K562 (cell line): ENCODE measurements around the gene CFAP58. TPM values are rescaled to one million over a fixed set of nuclear protein-coding genes. Genes with fewer than 3 reads are reported as not detected.

Experiments
- ATAC-seq: fragments of 200-7000 bp; cut with Tn5 transposase; 3 replicates; pipeline ENCODE4 v1.9.1; 2020; ENCODE audit warnings: moderate library complexity
- BruUV-seq: library from RNA; stranded (reverse); fragments of 400-500 nt; replicated peaks from 2 replicates; lab custom pipeline; 2021; lab: Mats Ljungman, UMichigan
- CTCF ChIA-PET: fragments of 300-600 bp; formaldehyde crosslinking; extraction: SDS; loops from one replicate; lab custom pipeline; 2021; ENCODE audit warnings: low intra/inter-chr PET ratio; lab: Yijun Ruan, JAX
- POLR2A ChIA-PET: fragments of 300-600, 350-650 bp; sonication (Branson Sonifier 250); formaldehyde crosslinking; extraction: SDS; loops from one replicate; lab custom pipeline; 2021; ENCODE audit warnings: antibody characterized with exemption, inconsistent platforms; lab: Yijun Ruan, JAX
- DNase-seq, 4 experiments: peaks; one replicate each; pipeline versions ENCODE4 v3.0.0 to v3.0.0-alpha.2; 2011 to 2018; ENCODE audit warnings: low spot score in 3 of 4, mixed read lengths in 3 of 4; ENCODE audit errors: extremely low read depth in 1 of 4
- FAIRE-seq: peaks from 2 replicates; lab custom pipeline; 2011; peaks lifted over from hg19 to GRCh38; lab: Jason Lieb, UNC
- H2AFZ ChIP-seq: 2 replicates; pipeline ENCODE4 v1.6.0; 2011; ENCODE audit warnings: low read depth, low read length, control low read depth, inconsistent platforms
- H3K27ac ChIP-seq: fragments of 200-600 bp; 3 replicates; pipeline ENCODE4 v1.8.0; 2011; ENCODE audit warnings: low read depth, mild to moderate bottlenecking, control low read depth, inconsistent platforms, low read length, moderate library complexity, mixed read lengths; ENCODE audit errors: extremely low read depth
- H3K27me3 ChIP-seq, 2 experiments: fragments of 300-600 bp in 1 of 2; 2 replicates in 1 of 2; 3 replicates in 1 of 2; pipeline versions ENCODE4 v1.6.0 to v1.8.0; 2011; ENCODE audit warnings: inconsistent platforms in 2 of 2, low read length in 2 of 2, mild to moderate bottlenecking in 1 of 2, mixed read lengths in 1 of 2, moderate library complexity in 1 of 2; ENCODE audit not compliant: control insufficient read depth in 2 of 2, insufficient read depth in 2 of 2
- H3K36me3 ChIP-seq: fragments of 300-600 bp; 3 replicates; pipeline ENCODE4 v1.8.0; 2011; ENCODE audit warnings: mild to moderate bottlenecking, low read length, inconsistent platforms; ENCODE audit not compliant: control insufficient read depth, insufficient read depth
- H3K4me1 ChIP-seq, 2 experiments: fragments of 200-600 bp in 1 of 2; replicated peaks in 1 of 2; 2 replicates in 1 of 2; 3 replicates in 1 of 2; pipeline versions ENCODE4 v1.5.1 to v1.8.0; 2011; ENCODE audit warnings: inconsistent platforms in 2 of 2, low read length in 2 of 2, mild to moderate bottlenecking in 1 of 2, mixed read lengths in 1 of 2, moderate library complexity in 1 of 2; ENCODE audit not compliant: control insufficient read depth in 2 of 2, insufficient read depth in 2 of 2
- H3K4me2 ChIP-seq: 2 replicates; pipeline ENCODE4 v1.6.1; 2011; ENCODE audit warnings: low read length, control low read depth, inconsistent platforms, mixed read lengths; ENCODE audit not compliant: insufficient read depth
- H3K4me3 ChIP-seq: fragments of 200-600 bp; sonication (generic), shearing (Covaris generic); 2 replicates; pipeline ENCODE4 v1.5.1; 2016; ENCODE audit warnings: control low read depth, inconsistent platforms
- H3K79me2 ChIP-seq: fragments of 200-600 bp; 3 replicates; pipeline ENCODE4 v1.8.0; 2011; ENCODE audit warnings: low read length, inconsistent platforms; ENCODE audit not compliant: control insufficient read depth, insufficient read depth
- H3K9ac ChIP-seq, 2 experiments: 2 replicates each; pipeline versions ENCODE4 v1.6.0 to v1.6.1; 2011; ENCODE audit warnings: low read depth in 2 of 2, low read length in 2 of 2, control low read depth in 1 of 2, inconsistent platforms in 1 of 2, mild to moderate bottlenecking in 1 of 2, mixed read lengths in 1 of 2; ENCODE audit not compliant: insufficient read depth in 1 of 2
- H3K9me1 ChIP-seq: one replicate; pipeline ENCODE4 v1.6.0; 2011; ENCODE audit warnings: inconsistent platforms, mild to moderate bottlenecking, low read length, moderate library complexity; ENCODE audit not compliant: control insufficient read depth, insufficient read depth
- H3K9me3 ChIP-seq: replicated peaks from 2 replicates; pipeline ENCODE4 v1.5.1; 2011; ENCODE audit warnings: low read depth, low read length, inconsistent platforms; ENCODE audit not compliant: control insufficient read depth, insufficient read depth
- H4K20me1 ChIP-seq: replicated peaks from 2 replicates; pipeline ENCODE4 v1.6.1; 2011; ENCODE audit warnings: low read length, inconsistent platforms, mixed read lengths; ENCODE audit not compliant: control insufficient read depth, insufficient read depth
- ARNT ChIP-seq, 2 experiments: fragments of 450-650 bp; IDR thresholded peaks; 2 replicates each; pipeline ENCODE4 v1.6.1; 2016; ENCODE audit warnings: mild to moderate bottlenecking in 1 of 2
- CTCF ChIP-seq, 3 experiments: IDR thresholded peaks in 2 of 3; conservative IDR thresholded peaks in 1 of 3; 2 replicates each; pipeline ENCODE4 v1.5.1; 2011 to 2012; ENCODE audit warnings: low read length in 3 of 3, mild to moderate bottlenecking in 3 of 3, control low read depth in 2 of 3, improper control_type of control experiment in 1 of 3, inconsistent platforms in 1 of 3, low read depth in 1 of 3, mixed read lengths in 1 of 3, moderate library complexity in 1 of 3; ENCODE audit not compliant: insufficient read depth in 2 of 3
- EP300 ChIP-seq: IDR thresholded peaks from 2 replicates; pipeline ENCODE4 v1.6.1; 2012; ENCODE audit warnings: low read length, improper control_type of control experiment
- FOXK2 ChIP-seq, 2 experiments: fragments of 450-650 bp; IDR thresholded peaks in 1 of 2; conservative IDR thresholded peaks in 1 of 2; 2 replicates each; pipeline ENCODE4 v1.6.1; 2016; ENCODE audit warnings: low read depth in 2 of 2, mild to moderate bottlenecking in 1 of 2
- FOXM1 ChIP-seq, 2 experiments: fragments of 450-650 bp in 1 of 2; sonication (generic) in 1 of 2; formaldehyde crosslinking in 1 of 2; IDR thresholded peaks; 2 replicates each; pipeline versions ENCODE4 v1.6.1 to v1.9.0; 2017 to 2022; ENCODE audit warnings: low read depth in 2 of 2, mild to moderate bottlenecking in 2 of 2, missing genetic modification reagents in 1 of 2, moderate library complexity in 1 of 2
- SMARCC2 ChIP-seq: fragments of 450-650 bp; IDR thresholded peaks from 2 replicates; pipeline ENCODE4 v1.6.1; 2017; ENCODE audit warnings: antibody characterized with exemption, moderate library complexity, mild to moderate bottlenecking, low read depth
- SREBF1 ChIP-seq: fragments of 150-350 bp; IDR thresholded peaks from 2 replicates; pipeline ENCODE4 v1.6.1; 2014; ENCODE audit warnings: antibody characterized with exemption, low read depth, low read length, borderline replicate concordance
- USF2 ChIP-seq: sonication (generic); formaldehyde crosslinking; IDR thresholded peaks from 2 replicates; pipeline ENCODE4 v1.5.0; 2020; ENCODE audit warnings: missing genetic modification reagents
- WHSC1 ChIP-seq: IDR thresholded peaks from one replicate; pipeline ENCODE4 v1.6.1; 2012; ENCODE audit warnings: low read length, control low read depth, inconsistent platforms
- ZMIZ1 ChIP-seq, 2 experiments: fragments of 150-350 bp in 1 of 2; IDR thresholded peaks; 2 replicates each; pipeline ENCODE4 v1.6.1; 2012 to 2016; ENCODE audit warnings: low read depth in 2 of 2, low read length in 2 of 2, mild to moderate bottlenecking in 1 of 2, moderate library complexity in 1 of 2
- ZNF212 ChIP-seq: fragments of 450-650 bp; formaldehyde crosslinking; IDR thresholded peaks from 2 replicates; pipeline ENCODE4 v1.4.0; 2020; ENCODE audit warnings: mild to moderate bottlenecking
- WGBS: fragments of 100-300 bp; shearing (Covaris generic); methylation state at CpG from one replicate; pipeline ENCODE4 v1.1.6; 2016; ENCODE audit warnings: low coverage, mixed read lengths; ENCODE audit not compliant: insufficient coverage; ENCODE audit errors: missing lambda C conversion rate; 5-methylcytosine and 5-hydroxymethylcytosine counted together
- in situ Hi-C: fragments of 300-500 bp; cut with MboI; formaldehyde crosslinking; loops from 4 replicates; pipeline ENCODE4 v1.15.0; 2018; ENCODE audit warnings: inconsistent platforms, mixed read lengths
- intact Hi-C: fragments of 100-400 bp; cut with micrococcal nuclease; formaldehyde crosslinking; loops from 2 replicates; pipeline ENCODE4 v1.14.2; 2022
- polyA plus RNA-seq, 8 experiments: library from polyadenylated mRNA; depleted of rRNA in 4 of 8; stranded (reverse) in 5 of 8; unstranded in 3 of 8; fragments of >200 nt; fragmentation: Nextera tagmentation in 2 of 8; fragmentation: Illumina TruSeq in 1 of 8; extraction: Ambion mirVana in 2 of 8; extraction: Trizol in 1 of 8; gene quantifications; 2 replicates each; pipeline versions ENCODE4 v1.2.1 to v1.2.3, GENCODE V29; 2011 to 2014; ENCODE audit warnings: inconsistent platforms in 1 of 8, missing spikeins in 1 of 8
- total RNA-seq, 7 experiments: library from RNA; depleted of rRNA in 6 of 7; stranded (reverse); fragments of >200 nt in 6 of 7; fragmentation: Illumina TruSeq in 2 of 7; extraction: Trizol in 2 of 7; gene quantifications; 2 replicates each; pipeline versions ENCODE4 v1.2.1 to v1.2.3, GENCODE V29; 2011 to 2021; ENCODE audit warnings: low replicate concordance in 1 of 7

The CFAP58 gene
- total and polyA plus RNA-seq, 9 of the 15 experiments (the other 6 are each of a cell fraction or from before 2014, with no cell fraction given), result 0.08 to 2.0 (median 0.71) TPM

GRCh38 chr10:104318326-104318725, 35.3 kb upstream of the CFAP58 start:
- peaks cover 76% of the 10 kb centered on the region; the same call in 2 of the 3 replicates for H3K36me3 ChIP-seq
- H2AFZ ChIP-seq, result no peak overlapping the region
- H3K79me2 ChIP-seq, result peaks cover 98% of the 10 kb centered on the region
- H3K4me2 ChIP-seq, result no peak overlapping the region
- 83% methylated on average over 2 of the region's 5 CpGs for WGBS
- CTCF ChIA-PET, result no interaction called here
- H3K27ac ChIP-seq, result no peak overlapping the region
- no peak for DNase-seq
- no peak overlapping the region for H3K4me3 ChIP-seq
- intact Hi-C loops, result no loop called here
- POLR2A ChIA-PET, result interaction anchor here (1.5 kb wide), 1 partner anchor 13 kb away, joined by 3 read pairs; no protein-coding TSS in a partner anchor
- H3K9ac ChIP-seq, result no peak overlapping the region
- no peaks in the 10 kb centered on the region for H3K27me3 ChIP-seq
- no TSS peak for BruUV-seq
- in situ Hi-C loops, result no loop called here
- no peaks in the 10 kb centered on the region; a peak in 2 of 5 replicates for H3K4me1 ChIP-seq
- peaks cover 8% of the 10 kb centered on the region for H3K9me1 ChIP-seq
- no peak for FAIRE-seq
- no peaks in the 10 kb centered on the region for H3K9me3 ChIP-seq
- ATAC-seq, result no peak
- H4K20me1 ChIP-seq, result peaks cover 63% of the 10 kb centered on the region
- TF ChIP-seq ZMIZ1 (IDR thresholded peaks at IDR 0.05; ENCODE audit: low read depth in 2 of 2, low read length in 2 of 2), result no peak
- TF ChIP-seq WHSC1, result no peak
- no peak for TF ChIP-seq FOXK2 (conservative IDR thresholded peaks at IDR 0.05 in 1 of 2, IDR thresholded peaks at IDR 0.05 in 1 of 2; ENCODE audit: low read depth in 2 of 2)
- TF ChIP-seq SMARCC2, result no peak
- TF ChIP-seq USF2 (CRISPR knock-in tag), result no peak
- TF ChIP-seq CTCF (IDR thresholded peaks at IDR 0.05 in 2 of 3, conservative IDR thresholded peaks at IDR 0.05 in 1 of 3; ENCODE audit: insufficient read depth in 2 of 3, low read depth in 1 of 3, low read length in 3 of 3), result no peak
- no peak for TF ChIP-seq SREBF1
- TF ChIP-seq FOXM1 (IDR thresholded peaks at IDR 0.05; ENCODE audit: low read depth), result no peak
- TF ChIP-seq FOXM1 (CRISPR knock-in tag; IDR thresholded peaks at IDR 0.05; ENCODE audit: low read depth), result no peak
- no peak for TF ChIP-seq EP300
- no peak for TF ChIP-seq ZNF212 (CRISPR knock-in tag)
- TF ChIP-seq ARNT (IDR thresholded peaks at IDR 0.05), result no peak
